Endothelial cell of umbilical vein (primary cell): ENCODE data around the gene POLR2E. TPM values are rescaled to one million over a fixed set of nuclear protein-coding genes. Genes with fewer than 3 reads are reported as not detected.

ENCODE experiments used
- BruUV-seq: library from RNA; stranded (reverse); fragments of 400-500 nt; replicated peaks from 2 replicates; lab custom pipeline; 2021; lab: Mats Ljungman, UMichigan
- CTCF ChIA-PET: fragments of 300-600, 350-600 bp; sonication (Branson Sonifier 250); formaldehyde crosslinking; loops from one replicate; lab custom pipeline; 2021; ENCODE audit warnings: antibody characterized with exemption, inconsistent platforms; lab: Charles Lee
- POLR2A ChIA-PET: fragments of 300-600, 350-600 bp; sonication (Branson Sonifier 250); formaldehyde crosslinking; loops from one replicate; lab custom pipeline; 2021; ENCODE audit warnings: antibody characterized with exemption, inconsistent platforms; lab: Charles Lee
- DNase-seq: peaks from one replicate; pipeline ENCODE4 v3.0.0-alpha.2; 2011; ENCODE audit warnings: low read depth, low spot score
- FAIRE-seq: peaks from 2 replicates; lab custom pipeline; 2011; peaks lifted over from hg19 to GRCh38; lab: Jason Lieb, UNC
- H2AFZ ChIP-seq: 2 replicates; pipeline ENCODE4 v1.6.0; 2012; ENCODE audit warnings: low read depth, low read length, control low read depth, inconsistent platforms
- H3K27ac ChIP-seq: 2 replicates; pipeline ENCODE4 v1.5.1; 2011; ENCODE audit warnings: low read depth, mild to moderate bottlenecking, control low read depth, low read length, moderate library complexity; ENCODE audit not compliant: insufficient read depth
- H3K27me3 ChIP-seq, 2 experiments: 2 replicates each; pipeline versions ENCODE4 v1.6.0 to v1.6.1; 2011; ENCODE audit warnings: low read length in 2 of 2, mixed read lengths in 1 of 2; ENCODE audit not compliant: control insufficient read depth in 2 of 2, insufficient read depth in 2 of 2
- H3K36me3 ChIP-seq, 2 experiments: 2 replicates in 1 of 2; 3 replicates in 1 of 2; pipeline ENCODE4 v1.5.1; 2011; ENCODE audit warnings: low read length in 2 of 2, mild to moderate bottlenecking in 1 of 2, moderate library complexity in 1 of 2; ENCODE audit not compliant: control insufficient read depth in 2 of 2, insufficient read depth in 2 of 2; ENCODE audit errors: extremely low read depth in 1 of 2
- H3K4me1 ChIP-seq: 3 replicates; pipeline ENCODE4 v1.5.1; 2011; ENCODE audit warnings: mild to moderate bottlenecking, low read length; ENCODE audit not compliant: control insufficient read depth, insufficient read depth; ENCODE audit errors: extremely low read depth
- H3K4me2 ChIP-seq: 2 replicates; pipeline ENCODE4 v1.6.1; 2011; ENCODE audit warnings: low read length, control low read depth, mixed read lengths; ENCODE audit not compliant: insufficient read depth
- H3K4me3 ChIP-seq, 3 experiments: fragments of 200-600 bp in 1 of 3; sonication (generic), shearing (Covaris generic) in 1 of 3; replicated peaks in 1 of 3; 2 replicates each; pipeline ENCODE4 v1.5.1; 2011 to 2016; ENCODE audit warnings: control low read depth in 3 of 3, low read length in 3 of 3, mild to moderate bottlenecking in 2 of 3, inconsistent platforms in 1 of 3, low read depth in 1 of 3, moderate library complexity in 1 of 3; ENCODE audit not compliant: insufficient read depth in 1 of 3
- H3K79me2 ChIP-seq: 2 replicates; pipeline ENCODE4 v1.6.0; 2012; ENCODE audit warnings: low read length, inconsistent platforms; ENCODE audit not compliant: control insufficient read depth, insufficient read depth
- H3K9ac ChIP-seq: replicated peaks from 2 replicates; pipeline ENCODE3; 2011; ENCODE audit warnings: low read length, control low read depth; ENCODE audit not compliant: insufficient read depth; ENCODE audit errors: extremely low read depth
- H3K9me1 ChIP-seq: replicated peaks from 3 replicates; pipeline ENCODE4 v1.6.0; 2011; ENCODE audit warnings: mild to moderate bottlenecking, low read length; ENCODE audit not compliant: control insufficient read depth, insufficient read depth; ENCODE audit errors: extremely low read depth
- H3K9me3 ChIP-seq: replicated peaks from 2 replicates; pipeline ENCODE4 v1.5.1; 2012; ENCODE audit warnings: low read length, inconsistent platforms; ENCODE audit not compliant: control insufficient read depth, insufficient read depth
- H4K20me1 ChIP-seq: replicated peaks from 2 replicates; pipeline ENCODE3; 2011; ENCODE audit warnings: mild to moderate bottlenecking, low read length; ENCODE audit not compliant: control insufficient read depth, insufficient read depth; ENCODE audit errors: extremely low read depth
- CTCF ChIP-seq, 2 donors: IDR thresholded peaks; 1 replicate in 1 of 2; 2 replicates in 1 of 2; pipeline ENCODE4 v1.5.1; 2011; ENCODE audit warnings: low read length in 2 of 2, mild to moderate bottlenecking in 2 of 2, moderate library complexity in 2 of 2, control low read depth in 1 of 2, inconsistent platforms in 1 of 2, low read depth in 1 of 2; ENCODE audit not compliant: insufficient read depth in 1 of 2; ENCODE audit errors: extremely low read depth in 1 of 2
- EZH2 ChIP-seq: IDR thresholded peaks from 2 replicates; pipeline ENCODE4 v1.6.1; 2012; ENCODE audit warnings: borderline replicate concordance, low read depth, mild to moderate bottlenecking, moderate library complexity, low read length, inconsistent platforms; ENCODE audit not compliant: severe bottlenecking
- FOS ChIP-seq: IDR thresholded peaks from 2 replicates; pipeline ENCODE4 v1.6.1; 2011; ENCODE audit warnings: mild to moderate bottlenecking, low read length, moderate library complexity, borderline replicate concordance; ENCODE audit not compliant: insufficient read depth
- GATA2 ChIP-seq: IDR thresholded peaks from 2 replicates; pipeline ENCODE4 v1.7.0; 2011; ENCODE audit warnings: low read depth, mild to moderate bottlenecking, moderate library complexity, mixed read lengths, low read length; ENCODE audit not compliant: insufficient read length, insufficient read depth
- JUN ChIP-seq: IDR thresholded peaks from 2 replicates; pipeline ENCODE4 v1.6.1; 2011; ENCODE audit warnings: borderline replicate concordance, low read depth; ENCODE audit not compliant: insufficient read length, insufficient read depth
- MAX ChIP-seq: IDR thresholded peaks from 2 replicates; pipeline ENCODE4 v1.6.1; 2011; ENCODE audit not compliant: insufficient read depth, insufficient read length
- MYC ChIP-seq: IDR thresholded peaks from one replicate; pipeline ENCODE4 v1.6.1; 2011; ENCODE audit warnings: mild to moderate bottlenecking, low read depth, low read length
- POLR2A ChIP-seq: IDR thresholded peaks from 2 replicates; pipeline ENCODE4 v1.6.1; 2012; ENCODE audit warnings: low read depth, mild to moderate bottlenecking, control low read depth, low read length
- POLR2AphosphoS5 ChIP-seq: IDR thresholded peaks from 2 replicates; pipeline ENCODE4 v1.6.1; 2012; ENCODE audit warnings: low read depth, mild to moderate bottlenecking, control low read depth, low read length, moderate library complexity; ENCODE audit not compliant: insufficient read depth
- dilution Hi-C: fragments of 300-500 bp; cut with MboI; formaldehyde crosslinking; loops from one replicate; pipeline ENCODE4 v1.15.0; 2019; ENCODE audit warnings: low sequenced_read_pairs; ENCODE audit not compliant: extremely low pct_ligation_motif_present
- intact Hi-C: fragments of 100-400 bp; cut with micrococcal nuclease; formaldehyde crosslinking; loops from one replicate; pipeline ENCODE4 v1.10.0; 2022
- polyA plus RNA-seq, 4 experiments: library from polyadenylated mRNA; depleted of rRNA in 3 of 4; stranded (reverse) in 3 of 4; unstranded in 1 of 4; fragments of >200 nt; gene quantifications; 2 replicates each; pipeline versions ENCODE4 v1.2.1 to v1.2.3, GENCODE V29; 2011 to 2012; ENCODE audit warnings: missing spikeins in 1 of 4
- total RNA-seq: library from RNA; stranded (reverse); gene quantifications from 2 replicates; pipeline ENCODE4 v1.2.3, GENCODE V29; 2021

The POLR2E gene
- total and polyA plus RNA-seq, 2 donors (not counting 3 experiments of a cell fraction or from before 2014, with no cell fraction given) = 272 to 344 TPM

- intact Hi-C loops = loop anchor here (2.0 kb wide), 1 partner anchor 53 kb away; the partner anchor contains the start of gene POLR2E
- H3K79me2 ChIP-seq = no peaks in the 10 kb centered on the region
- H2AFZ ChIP-seq = no peak overlapping the region
- H3K4me2 ChIP-seq = no peak overlapping the region
- H3K4me1 ChIP-seq = peaks cover 25% of the 10 kb centered on the region
- no peaks in the 10 kb centered on the region for H4K20me1 ChIP-seq
- FAIRE-seq = no peak
- no peak for DNase-seq
- no peaks in the 10 kb centered on the region for H3K9me1 ChIP-seq
- dilution Hi-C loops = no loop called here
- BruUV-seq = no TSS peak
- H3K27me3 ChIP-seq = no peaks in the 10 kb centered on the region
- H3K9ac ChIP-seq = no peak overlapping the region
- peaks cover 0 to 2% of the 10 kb centered on the region in 2 experiments for H3K36me3 ChIP-seq
- ChIA-PET CTCF (interaction anchor here (0.9 to 2.7 kb wide), 3 partner anchors 15 to 25 kb away, joined by 3 to 10 read pairs (median 6); partner anchors contain the start of gene ARHGAP45), POLR2A (no interaction called here)
- H3K27ac ChIP-seq = no peak overlapping the region
- H3K9me3 ChIP-seq = no peaks in the 10 kb centered on the region
- no peak for TF ChIP-seq FOS
- H3K4me3 ChIP-seq = no peak overlapping the region
Measured at GRCh38 chr19:1041835-1042685, 53.1 kb downstream of the POLR2E start.

DNA sequence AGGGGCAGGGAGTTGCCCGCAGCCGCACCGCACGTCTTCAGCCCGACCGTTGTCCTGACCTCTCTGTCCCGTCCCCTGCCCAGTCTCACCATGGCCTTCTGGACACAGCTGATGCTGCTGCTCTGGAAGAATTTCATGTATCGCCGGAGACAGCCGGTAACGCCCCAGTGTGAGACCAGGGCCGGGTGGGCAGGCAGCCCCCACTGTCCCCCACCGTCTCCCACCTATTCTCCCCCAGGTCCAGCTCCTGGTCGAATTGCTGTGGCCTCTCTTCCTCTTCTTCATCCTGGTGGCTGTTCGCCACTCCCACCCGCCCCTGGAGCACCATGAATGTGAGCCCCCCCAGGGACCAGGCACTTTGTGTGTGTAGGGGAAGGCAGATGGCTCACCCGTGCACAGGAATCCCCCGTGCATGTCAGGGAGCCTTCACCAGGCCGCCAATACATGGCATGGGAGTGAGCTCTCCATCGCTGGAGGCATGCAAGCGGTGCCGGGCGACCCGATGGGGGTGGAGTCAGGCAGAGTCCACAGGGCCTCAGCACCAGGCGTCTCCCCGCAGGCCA lies 53.8 kb downstream of the POLR2E start:
- Histone ChIP-seq H3K27ac (no peak overlapping the region), H3K4me2 (peak overlapping the region; percentile 83), H3K9me1 (no peaks in the 10 kb centered on the region), H3K4me3 (no peak overlapping the region), H4K20me1 (no peaks in the 10 kb centered on the region), H3K9ac (no peak overlapping the region), H3K79me2 (no peaks in the 10 kb centered on the region), H3K36me3 (peaks cover under 1 to 4% of the 10 kb centered on the region in 2 experiments), H3K4me1 (peaks cover 25% of the 10 kb centered on the region), H3K9me3 (no peaks in the 10 kb centered on the region), H3K27me3 (no peaks in the 10 kb centered on the region), H2AFZ (no peak overlapping the region)
- POLR2A ChIA-PET = interaction anchor here (0.9 kb wide), 1 partner anchor 15 kb away, joined by 3 read pairs; no protein-coding TSS in a partner anchor
- dilution Hi-C loops (no loop called here), intact Hi-C loops (loop anchor here (2.0 kb wide), 1 partner anchor 53 kb away; the partner anchor contains the start of gene POLR2E)
- DNase-seq = no peak
- CTCF ChIA-PET = interaction anchor here (0.7 to 2.7 kb wide), 2 partner anchors 13 to 26 kb away, joined by 3 to 10 read pairs; partner anchors contain the start of gene ARHGAP45
- BruUV-seq = no TSS peak
- TF ChIP-seq JUN (no peak), CTCF (IDR thresholded peaks at IDR 0.05; ENCODE audit: extremely low read depth in 1 of 2, insufficient read depth in 1 of 2, low read depth in 1 of 2, low read length in 2 of 2) (no peak), GATA2 (no peak), MAX (no peak), POLR2AphosphoS5 (no peak), EZH2 (no peak), MYC (no peak), FOS (no peak), POLR2A (no peak)
- FAIRE-seq = no peak
